ENCODE data around the gene WDR89. TPM values are rescaled to one million over a fixed set of nuclear protein-coding genes. Genes with fewer than 3 reads are reported as not detected.
"Not testable (repeated sequence)": the region's sequence is repeated elsewhere in the genome, so short reads cannot be mapped to it uniquely, and the experiment has no call there.

WDR89 gene
- total RNA-seq, 1 donor = 13.0 TPM

GRCh38 chr14:63624203-63624602 lies 17.5 kb downstream of the WDR89 start:
- no peak overlapping the region for H3K4me3 ChIP-seq (ENCODE audit: low read depth, low read length)
- no peak for TF ChIP-seq CTCF (IDR thresholded peaks at IDR 0.05; ENCODE audit: insufficient read depth, low read depth, low read length)
- no peak for DNase-seq (ENCODE audit: low read depth)

- DNase-seq (ENCODE audit: low read depth); H3K4me3 ChIP-seq (ENCODE audit: low read depth, low read length): not testable (repeated sequence)
These were observed 19.7 kb downstream of the WDR89 start for GRCh38 chr14:63621975-63622374.

GRCh38 chr14:63616015-63616414 lies 25.7 kb downstream of the WDR89 start:
- TF ChIP-seq CTCF (IDR thresholded peaks at IDR 0.05; ENCODE audit: insufficient read depth, low read depth, low read length) = no peak
- H3K4me3 ChIP-seq (ENCODE audit: low read depth, low read length) = no peak overlapping the region
- DNase-seq (ENCODE audit: low read depth) = peak; percentile 51

GRCh38 chr14:63614679-63615363 lies 26.9 kb downstream of the WDR89 start:
- peak; percentile 49 for DNase-seq (ENCODE audit: low read depth)
- H3K4me3 ChIP-seq (ENCODE audit: low read depth, low read length) = no peak overlapping the region
- no peak for TF ChIP-seq CTCF (IDR thresholded peaks at IDR 0.05; ENCODE audit: insufficient read depth, low read depth, low read length)

GRCh38 chr14:63611078-63611477 lies 30.6 kb downstream of the WDR89 start:
- no peak for TF ChIP-seq CTCF (IDR thresholded peaks at IDR 0.05; ENCODE audit: insufficient read depth, low read depth, low read length)
- DNase-seq (ENCODE audit: low read depth) = no peak

GRCh38 chr14:63605041-63605532 lies 36.6 kb downstream of the WDR89 start:
- no peak overlapping the region for H3K4me3 ChIP-seq (ENCODE audit: low read depth, low read length)
- TF ChIP-seq CTCF (IDR thresholded peaks at IDR 0.05; ENCODE audit: insufficient read depth, low read depth, low read length) = no peak
- no peak for DNase-seq (ENCODE audit: low read depth)

More at GRCh38 chr14:63611078-63611477, 30.6 kb downstream of the WDR89 start:
- no peak overlapping the region for H3K4me3 ChIP-seq (ENCODE audit: low read depth, low read length)

GRCh38 chr14:63604626-63605025 lies 37.0 kb downstream of the WDR89 start:
- H3K4me3 ChIP-seq (ENCODE audit: low read depth, low read length) = no peak overlapping the region
- DNase-seq (ENCODE audit: low read depth) = no peak
- TF ChIP-seq CTCF (IDR thresholded peaks at IDR 0.05; ENCODE audit: insufficient read depth, low read depth, low read length) = no peak
